HCT116 (cell line): ENCODE results near the gene GSAP. TPM values are rescaled to one million over a fixed set of nuclear protein-coding genes. Genes with fewer than 3 reads are reported as not detected.

ENCODE experiments used
- ATAC-seq: fragments of 200-7000 bp; cut with Tn5 transposase; 2 replicates; pipeline ENCODE4 v1.9.1; 2020; ENCODE audit warnings: mild to moderate bottlenecking, moderate library complexity
- BruUV-seq: library from RNA; stranded (reverse); fragments of 400-500 nt; replicated peaks from 2 replicates; lab custom pipeline; 2021; lab: Mats Ljungman, UMichigan
- CTCF ChIA-PET: fragments of 300-600 bp; sonication (Branson Sonifier 250); formaldehyde crosslinking; loops from one replicate; lab custom pipeline; 2021; ENCODE audit warnings: antibody characterized with exemption; lab: Charles Lee
- POLR2A ChIA-PET: fragments of 300-600, 350-600 bp; sonication (Branson Sonifier 250); formaldehyde crosslinking; loops from one replicate; lab custom pipeline; 2021; ENCODE audit warnings: antibody characterized with exemption; lab: Charles Lee
- RAD21 ChIA-PET, 2 experiments: fragments of 300-600 bp; sonication (Branson Sonifier 250); formaldehyde crosslinking; loops; one replicate each; lab custom pipeline; 2023; ENCODE audit warnings: low total read pairs in 2 of 2; ENCODE audit not compliant: uncharacterized antibody in 2 of 2, unreplicated experiment in 2 of 2, low non-redundant PET in 1 of 2; lab: Charles Lee
- DNase-seq: peaks from one replicate; pipeline ENCODE4 v3.0.0-alpha.2; 2010; ENCODE audit warnings: low read depth, low spot score
- H2AFZ ChIP-seq: fragments of 200-600 bp; shearing (Covaris generic), sonication (generic); 2 replicates; pipeline ENCODE4 v1.6.1; 2017; ENCODE audit warnings: low read depth, mixed run types, mixed read lengths, antibody characterized with exemption, low read length; ENCODE audit not compliant: poor library complexity, severe bottlenecking
- H3K27ac ChIP-seq: 2 replicates; pipeline ENCODE4 v1.5.1; 2012; ENCODE audit warnings: low read depth, low read length
- H3K27me3 ChIP-seq: fragments of 200-600 bp; sonication (generic); 2 replicates; pipeline ENCODE4 v1.6.1; 2016; ENCODE audit warnings: mixed run types, low read length, mixed read lengths; ENCODE audit not compliant: insufficient read depth
- H3K36me3 ChIP-seq, 2 experiments: fragments of 200-500 bp in 1 of 2; fragments of 200-600 bp in 1 of 2; sonication (Bioruptor generic) in 1 of 2; sonication (generic) in 1 of 2; 2 replicates each; pipeline versions ENCODE4 v1.5.1 to v1.6.1; 2014 to 2016; ENCODE audit warnings: low read length in 2 of 2, inconsistent platforms in 1 of 2, mixed read lengths in 1 of 2, mixed run types in 1 of 2; ENCODE audit not compliant: insufficient read depth in 2 of 2, control insufficient read depth in 1 of 2
- H3K4me1 ChIP-seq, 2 experiments: fragments of 200-600 bp in 1 of 2; sonication (generic) in 1 of 2; 2 replicates each; pipeline versions ENCODE4 v1.5.1 to v1.6.1; 2012 to 2017; ENCODE audit warnings: low read length in 2 of 2, inconsistent platforms in 1 of 2, mild to moderate bottlenecking in 1 of 2, mixed read lengths in 1 of 2, mixed run types in 1 of 2, moderate library complexity in 1 of 2; ENCODE audit not compliant: insufficient read depth in 2 of 2, control insufficient read depth in 1 of 2
- H3K4me2 ChIP-seq: fragments of 200-600 bp; sonication (generic); 2 replicates; pipeline ENCODE4 v1.6.1; 2017; ENCODE audit warnings: mixed run types, low read length, mixed read lengths
- H3K4me3 ChIP-seq, 2 experiments: fragments of 200-600 bp in 1 of 2; sonication (generic) in 1 of 2; replicated peaks in 1 of 2; 2 replicates each; pipeline ENCODE4 v1.5.1; 2011 to 2016; ENCODE audit warnings: low read length in 2 of 2, control low read depth in 1 of 2, low read depth in 1 of 2, mild to moderate bottlenecking in 1 of 2, mixed read lengths in 1 of 2, mixed run types in 1 of 2
- H3K79me2 ChIP-seq: fragments of 200-600 bp; sonication (generic); 2 replicates; pipeline ENCODE4 v1.6.1; 2017; ENCODE audit warnings: mild to moderate bottlenecking, mixed run types, low read length, moderate library complexity, mixed read lengths; ENCODE audit not compliant: insufficient read depth
- H3K9ac ChIP-seq: fragments of 200-600 bp; sonication (generic); 2 replicates; pipeline ENCODE4 v1.6.1; 2016; ENCODE audit warnings: low read length, mixed read lengths
- H3K9me2 ChIP-seq: fragments of 200-600 bp; sonication (generic), shearing (Covaris generic); 2 replicates; pipeline ENCODE4 v1.6.1; 2017; ENCODE audit warnings: mixed run types, mild to moderate bottlenecking, moderate library complexity; ENCODE audit not compliant: insufficient read depth
- H3K9me3 ChIP-seq, 2 experiments: fragments of 200-500 bp in 1 of 2; fragments of 200-600 bp in 1 of 2; sonication (Bioruptor generic) in 1 of 2; sonication (generic) in 1 of 2; 2 replicates each; pipeline ENCODE4 v1.6.1; 2014 to 2017; ENCODE audit warnings: low read length in 2 of 2, mixed read lengths in 2 of 2, inconsistent platforms in 1 of 2, low read depth in 1 of 2, mild to moderate bottlenecking in 1 of 2, mixed run types in 1 of 2, moderate library complexity in 1 of 2; ENCODE audit not compliant: control insufficient read depth in 1 of 2, insufficient read depth in 1 of 2
- H4K20me1 ChIP-seq: fragments of 200-600 bp; sonication (generic), shearing (Covaris generic); 2 replicates; pipeline ENCODE4 v1.6.1; 2017; ENCODE audit warnings: mixed run types, mild to moderate bottlenecking, moderate library complexity; ENCODE audit not compliant: insufficient read depth
- CBX3 ChIP-seq: IDR thresholded peaks from 2 replicates; pipeline ENCODE4 v1.6.1; 2012; ENCODE audit warnings: low read depth
- CEBPB ChIP-seq: IDR thresholded peaks from 2 replicates; pipeline ENCODE4 v1.6.1; 2012; ENCODE audit warnings: low read depth
- EZH2 ChIP-seq: fragments of 200-600 bp; sonication (generic); IDR thresholded peaks from 2 replicates; pipeline ENCODE4 v1.6.1; 2017; ENCODE audit warnings: antibody characterized with exemption, mixed run types
- EZH2phosphoT487 ChIP-seq: fragments of 200-600 bp; IDR thresholded peaks from 2 replicates; pipeline ENCODE4 v1.6.1; 2018; ENCODE audit warnings: antibody characterized with exemption, borderline replicate concordance
- FOSL1 ChIP-seq: IDR thresholded peaks from 2 replicates; pipeline ENCODE4 v1.6.1; 2012; ENCODE audit warnings: low read depth
- POLR2A ChIP-seq: IDR thresholded peaks from 2 replicates; pipeline ENCODE4 v1.7.0; 2011; ENCODE audit warnings: borderline replicate concordance; ENCODE audit not compliant: insufficient read depth, insufficient read length; ENCODE audit errors: extremely low read depth
- POLR2AphosphoS5 ChIP-seq: IDR thresholded peaks from 2 replicates; pipeline ENCODE4 v1.6.1; 2011; ENCODE audit warnings: mild to moderate bottlenecking, low read depth, low read length, moderate library complexity
- RAD21 ChIP-seq: IDR thresholded peaks from 2 replicates; pipeline ENCODE4 v1.6.1; 2012; ENCODE audit warnings: low read depth, mild to moderate bottlenecking
- SRF ChIP-seq: IDR thresholded peaks from 2 replicates; pipeline ENCODE4 v1.6.1; 2012; ENCODE audit warnings: low read depth
- TCF7L2 ChIP-seq: IDR thresholded peaks from 2 replicates; pipeline ENCODE4 v1.7.0; 2011; ENCODE audit warnings: borderline replicate concordance, inconsistent platforms; ENCODE audit not compliant: insufficient read depth, insufficient read length; ENCODE audit errors: extremely low read depth
- YY1 ChIP-seq: IDR thresholded peaks from 2 replicates; pipeline ENCODE4 v1.6.1; 2011; ENCODE audit warnings: low read length, low read depth, moderate library complexity, mild to moderate bottlenecking; ENCODE audit not compliant: insufficient replicate concordance; ENCODE audit errors: extremely low read depth
- ZFX ChIP-seq: fragments of 450-650 bp; IDR thresholded peaks from 2 replicates; pipeline ENCODE4 v1.6.1; 2017
- ZNF274 ChIP-seq: fragments of 200-500 bp; sonication (Bioruptor generic); IDR thresholded peaks from 2 replicates; pipeline ENCODE4 v1.6.1; 2014; ENCODE audit warnings: mild to moderate bottlenecking, low read depth, low read length, inconsistent platforms
- intact Hi-C: fragments of 100-400 bp; cut with micrococcal nuclease; formaldehyde crosslinking; loops from 2 replicates; pipeline ENCODE4 v1.10.0; 2022
- total RNA-seq: library from RNA; stranded (reverse); gene quantifications from one replicate; pipeline ENCODE4 v1.2.1, GENCODE V29; 2021; ENCODE audit not compliant: unreplicated experiment
- TF ChIP-seq, protein P1 (sequence below): IDR thresholded peaks from 2 replicates; pipeline ENCODE4 v1.6.1; 2011; ENCODE audit warnings: mild to moderate bottlenecking, low read length, moderate library complexity; ENCODE audit not compliant: insufficient replicate concordance; ENCODE audit errors: extremely low read depth
- TF ChIP-seq, protein P2 (sequence below): IDR thresholded peaks from 2 replicates; pipeline ENCODE4 v1.6.1; 2012
- TF ChIP-seq, protein P3 (sequence below): IDR thresholded peaks from 2 replicates; pipeline ENCODE4 v1.6.1; 2012
- TF ChIP-seq, protein P4 (sequence below), 3 experiments: fragments of 200-600 bp in 1 of 3; sonication (generic) in 1 of 3; IDR thresholded peaks in 2 of 3; conservative IDR thresholded peaks in 1 of 3; 2 replicates each; pipeline ENCODE4 v1.5.1; 2012 to 2017; ENCODE audit warnings: low read depth in 2 of 3, low read length in 2 of 3, antibody characterized with exemption in 1 of 3, borderline replicate concordance in 1 of 3, control low read depth in 1 of 3, mild to moderate bottlenecking in 1 of 3, mixed read lengths in 1 of 3, mixed run types in 1 of 3, moderate library complexity in 1 of 3; ENCODE audit not compliant: insufficient read depth in 1 of 3

The GSAP gene
- total RNA-seq, 1 experiment from 2014 or later: not detected

DNA sequence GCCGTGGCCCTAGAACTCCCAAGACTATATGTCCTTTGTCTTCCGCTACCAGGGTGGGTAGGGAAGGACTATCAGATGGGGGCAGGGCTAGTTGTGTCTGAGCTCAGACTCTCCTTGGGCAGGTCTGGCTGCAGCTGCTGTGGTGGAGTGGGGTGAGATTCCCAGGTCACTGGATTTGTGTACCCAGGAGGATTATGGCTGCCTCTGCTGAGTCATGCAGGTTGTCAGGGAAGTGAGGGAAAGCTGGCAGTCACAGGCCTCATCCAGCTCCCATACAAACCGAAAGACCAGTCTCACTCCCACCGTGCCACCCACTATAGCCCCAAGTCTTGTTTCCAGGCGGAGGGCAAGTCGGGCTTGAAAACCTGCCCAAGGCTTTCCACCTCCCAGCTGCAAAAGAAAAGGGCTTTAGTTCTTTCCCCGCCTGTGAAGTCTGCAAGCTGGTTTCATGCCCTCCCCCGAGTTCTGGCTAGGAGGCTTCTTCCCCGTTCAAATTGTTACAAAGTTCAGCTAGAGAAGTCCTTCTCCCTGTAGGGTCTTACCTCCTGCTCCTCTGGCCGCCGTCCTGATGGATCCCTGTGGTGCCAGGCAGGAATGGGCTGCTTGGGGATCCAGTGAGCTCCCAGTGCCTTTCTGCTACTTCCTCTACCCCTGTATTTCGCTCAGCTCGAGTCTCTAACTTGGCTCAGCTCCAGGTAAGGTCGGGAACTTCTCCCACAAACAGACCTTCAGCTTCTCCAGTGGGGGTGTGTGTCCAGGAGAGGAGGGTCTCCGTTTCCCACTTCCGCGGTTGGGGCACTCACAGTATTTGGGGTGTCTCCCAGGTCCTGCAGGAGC lies 109.7 kb downstream of the GSAP start:
- Histone ChIP-seq H3K4me3 (no peak overlapping the region), H2AFZ (no peak overlapping the region), H3K9me3 (no peaks in the 10 kb centered on the region), H3K9ac (no peak overlapping the region), H3K27me3 (no peaks in the 10 kb centered on the region), H3K27ac (no peak overlapping the region), H3K79me2 (no peaks in the 10 kb centered on the region), H4K20me1 (no peaks in the 10 kb centered on the region), H3K4me1 (peaks cover 3 to 31% of the 10 kb centered on the region in 2 experiments; a peak in 3 of 4 replicates), H3K9me2 (no peaks in the 10 kb centered on the region), H3K4me2 (peak overlapping the region; percentile 9; the same call in 1 of the 2 replicates), H3K36me3 (no peaks in the 10 kb centered on the region)
- ChIA-PET CTCF (interaction anchor here (1.1 kb wide), 1 partner anchor 25 kb away, joined by 4 read pairs; no protein-coding TSS in a partner anchor), RAD21 (no interaction called here), POLR2A (no interaction called here)
- intact Hi-C loops: no loop called here
- ATAC-seq (no peak; the same call in 1 of the 2 replicates), DNase-seq (no peak)
- TF ChIP-seq, protein P1, sequence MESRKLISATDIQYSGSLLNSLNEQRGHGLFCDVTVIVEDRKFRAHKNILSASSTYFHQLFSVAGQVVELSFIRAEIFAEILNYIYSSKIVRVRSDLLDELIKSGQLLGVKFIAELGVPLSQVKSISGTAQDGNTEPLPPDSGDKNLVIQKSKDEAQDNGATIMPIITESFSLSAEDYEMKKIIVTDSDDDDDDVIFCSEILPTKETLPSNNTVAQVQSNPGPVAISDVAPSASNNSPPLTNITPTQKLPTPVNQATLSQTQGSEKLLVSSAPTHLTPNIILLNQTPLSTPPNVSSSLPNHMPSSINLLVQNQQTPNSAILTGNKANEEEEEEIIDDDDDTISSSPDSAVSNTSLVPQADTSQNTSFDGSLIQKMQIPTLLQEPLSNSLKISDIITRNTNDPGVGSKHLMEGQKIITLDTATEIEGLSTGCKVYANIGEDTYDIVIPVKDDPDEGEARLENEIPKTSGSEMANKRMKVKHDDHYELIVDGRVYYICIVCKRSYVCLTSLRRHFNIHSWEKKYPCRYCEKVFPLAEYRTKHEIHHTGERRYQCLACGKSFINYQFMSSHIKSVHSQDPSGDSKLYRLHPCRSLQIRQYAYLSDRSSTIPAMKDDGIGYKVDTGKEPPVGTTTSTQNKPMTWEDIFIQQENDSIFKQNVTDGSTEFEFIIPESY: no peak
- TF ChIP-seq EZH2phosphoT487 (no peak), EZH2 (no peak), ZNF274 (no peak), POLR2AphosphoS5 (no peak), FOSL1 (no peak), TCF7L2 (no peak), YY1 (no peak), CBX3 (no peak), CEBPB (no peak), POLR2A (no peak), ZFX (no peak), SRF (no peak), RAD21 (no peak)
- TF ChIP-seq, protein P2, sequence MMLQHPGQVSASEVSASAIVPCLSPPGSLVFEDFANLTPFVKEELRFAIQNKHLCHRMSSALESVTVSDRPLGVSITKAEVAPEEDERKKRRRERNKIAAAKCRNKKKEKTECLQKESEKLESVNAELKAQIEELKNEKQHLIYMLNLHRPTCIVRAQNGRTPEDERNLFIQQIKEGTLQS: no peak
- TF ChIP-seq, protein P3, sequence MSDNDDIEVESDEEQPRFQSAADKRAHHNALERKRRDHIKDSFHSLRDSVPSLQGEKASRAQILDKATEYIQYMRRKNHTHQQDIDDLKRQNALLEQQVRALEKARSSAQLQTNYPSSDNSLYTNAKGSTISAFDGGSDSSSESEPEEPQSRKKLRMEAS: no peak
- TF ChIP-seq, protein P4, sequence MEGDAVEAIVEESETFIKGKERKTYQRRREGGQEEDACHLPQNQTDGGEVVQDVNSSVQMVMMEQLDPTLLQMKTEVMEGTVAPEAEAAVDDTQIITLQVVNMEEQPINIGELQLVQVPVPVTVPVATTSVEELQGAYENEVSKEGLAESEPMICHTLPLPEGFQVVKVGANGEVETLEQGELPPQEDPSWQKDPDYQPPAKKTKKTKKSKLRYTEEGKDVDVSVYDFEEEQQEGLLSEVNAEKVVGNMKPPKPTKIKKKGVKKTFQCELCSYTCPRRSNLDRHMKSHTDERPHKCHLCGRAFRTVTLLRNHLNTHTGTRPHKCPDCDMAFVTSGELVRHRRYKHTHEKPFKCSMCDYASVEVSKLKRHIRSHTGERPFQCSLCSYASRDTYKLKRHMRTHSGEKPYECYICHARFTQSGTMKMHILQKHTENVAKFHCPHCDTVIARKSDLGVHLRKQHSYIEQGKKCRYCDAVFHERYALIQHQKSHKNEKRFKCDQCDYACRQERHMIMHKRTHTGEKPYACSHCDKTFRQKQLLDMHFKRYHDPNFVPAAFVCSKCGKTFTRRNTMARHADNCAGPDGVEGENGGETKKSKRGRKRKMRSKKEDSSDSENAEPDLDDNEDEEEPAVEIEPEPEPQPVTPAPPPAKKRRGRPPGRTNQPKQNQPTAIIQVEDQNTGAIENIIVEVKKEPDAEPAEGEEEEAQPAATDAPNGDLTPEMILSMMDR (IDR thresholded peaks at IDR 0.05 in 2 of 3, conservative IDR thresholded peaks at IDR 0.05 in 1 of 3; ENCODE audit: borderline replicate concordance in 1 of 3, insufficient read depth in 1 of 3, low read depth in 2 of 3, low read length in 2 of 3): no peak
- BruUV-seq: no TSS peak
